HuH-7 (cell line): ENCODE measurements around the gene ADGRA3.
"Not testable (repeated sequence)": the region's sequence is repeated elsewhere in the genome, so short reads cannot be mapped to it uniquely, and the experiment has no call there.

ENCODE experiments used
- DNase-seq: peaks from one replicate; pipeline ENCODE4 v3.0.0; 2011; ENCODE audit warnings: low spot score

The ADGRA3 gene

DNA sequence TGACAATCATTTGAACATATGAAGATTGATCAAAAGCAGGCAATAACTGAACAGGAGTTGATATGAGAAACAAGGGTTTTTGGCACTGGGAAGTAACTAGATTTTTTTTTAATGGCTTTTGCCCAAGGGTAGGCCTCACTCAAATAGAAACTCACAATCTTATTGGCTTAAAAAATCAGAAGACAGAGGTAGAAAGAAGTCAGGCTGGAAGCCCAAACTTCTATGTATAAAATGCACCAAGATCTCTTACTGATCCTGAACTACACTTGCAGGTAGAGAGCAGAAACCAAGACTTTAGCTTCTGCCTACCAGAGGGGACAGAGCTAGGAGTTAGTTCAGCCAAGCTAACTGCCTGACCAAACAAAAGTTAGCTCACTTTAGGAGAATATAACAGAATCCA lies 74.9 kb downstream of the ADGRA3 start:
- no peak for DNase-seq

DNA sequence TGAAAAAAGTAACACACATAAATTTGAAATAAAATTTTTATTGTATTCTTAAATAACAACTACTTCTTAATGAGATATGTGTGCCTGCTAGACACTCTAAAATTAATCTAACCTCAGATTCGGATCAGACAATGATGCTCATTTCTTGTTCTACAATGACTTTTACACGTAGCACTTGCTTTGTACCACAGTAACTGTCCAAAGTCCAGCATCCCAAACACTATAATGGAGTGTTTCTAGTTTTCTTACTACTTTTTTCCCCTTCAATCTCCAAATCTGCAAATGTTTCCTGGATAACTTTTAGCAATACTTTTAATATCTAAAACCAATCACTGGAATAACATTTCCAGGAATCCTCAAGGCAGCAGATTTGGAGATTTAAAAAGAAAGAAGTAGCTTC lies 75.9 kb downstream of the ADGRA3 start:
- no peak for DNase-seq

DNA sequence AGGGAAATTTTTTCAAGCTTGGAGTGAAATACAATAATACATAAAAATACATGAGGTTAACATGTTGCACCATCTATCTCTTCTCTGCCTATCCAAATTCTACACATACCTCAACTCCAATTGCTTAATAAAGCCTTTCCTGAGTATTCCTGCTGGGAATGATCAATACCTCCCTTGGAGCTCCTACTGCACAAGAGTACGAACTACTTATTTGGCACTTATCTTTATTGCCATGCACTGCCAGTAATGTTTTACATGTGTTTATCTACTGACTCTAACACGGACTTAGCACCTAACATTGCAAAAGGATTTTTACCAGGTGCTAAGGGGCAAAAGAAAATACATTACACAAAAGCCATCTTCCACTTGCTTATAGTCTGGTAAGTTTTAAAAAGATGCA lies 80.2 kb downstream of the ADGRA3 start:
- peak; percentile 23 for DNase-seq

DNA sequence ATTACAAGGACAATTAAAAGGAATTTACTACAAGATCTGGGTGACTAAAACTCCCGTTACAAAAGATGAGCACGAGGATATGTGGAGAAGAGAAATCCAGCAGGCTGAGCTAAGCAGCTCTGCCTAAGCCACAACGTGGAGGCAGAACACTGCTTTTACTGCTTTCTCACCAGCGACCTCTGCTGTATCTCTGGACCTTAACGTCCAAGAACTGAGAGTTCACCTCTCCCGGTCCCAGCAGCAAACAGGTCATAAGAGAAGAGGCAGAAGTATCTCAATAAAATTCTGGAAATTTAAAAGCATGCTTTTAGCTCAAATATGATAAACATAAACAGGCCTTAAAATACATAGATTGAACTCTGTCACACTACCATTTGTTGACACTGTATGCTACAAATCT lies 81.0 kb downstream of the ADGRA3 start:
- peak; percentile 32 for DNase-seq

DNA sequence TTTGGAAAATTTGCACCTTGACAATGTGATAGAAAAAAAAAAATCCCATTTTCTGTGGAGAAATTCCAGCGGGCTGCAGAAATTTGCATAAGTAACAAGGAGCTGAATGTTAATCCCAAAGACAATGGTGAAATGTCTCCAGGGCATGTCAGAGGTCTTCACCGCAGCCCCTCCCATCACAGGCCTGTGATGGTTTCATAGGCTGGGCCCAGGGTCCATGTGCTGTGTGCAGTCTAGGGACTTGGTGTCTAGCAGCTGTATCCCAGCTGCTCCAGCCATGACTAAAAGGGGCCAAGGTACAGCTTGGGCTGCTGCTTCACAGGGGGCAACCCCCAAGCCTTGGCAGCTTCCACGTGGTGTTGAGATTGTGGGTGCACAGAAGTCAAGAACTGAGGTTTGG lies 85.2 kb downstream of the ADGRA3 start:
- no peak for DNase-seq

DNA sequence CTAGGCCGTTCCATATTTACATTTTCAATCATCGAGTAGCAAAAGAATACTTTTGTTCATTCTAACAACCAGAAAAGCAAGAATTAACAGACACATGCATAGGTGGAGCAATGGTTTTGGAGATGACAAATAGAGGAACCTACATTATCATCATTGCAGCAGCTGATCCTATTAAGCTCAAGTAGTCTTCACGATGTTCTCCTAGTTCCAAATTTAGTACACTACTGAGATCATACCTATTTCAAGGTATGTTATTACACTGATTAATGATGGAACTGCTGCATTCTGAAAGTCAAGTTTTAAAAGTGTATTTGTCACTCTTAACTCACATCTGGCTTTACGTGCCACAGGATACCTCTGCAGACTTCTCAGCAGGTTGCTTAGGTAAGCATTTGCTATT lies 87.4 kb downstream of the ADGRA3 start:
- no peak for DNase-seq

DNA sequence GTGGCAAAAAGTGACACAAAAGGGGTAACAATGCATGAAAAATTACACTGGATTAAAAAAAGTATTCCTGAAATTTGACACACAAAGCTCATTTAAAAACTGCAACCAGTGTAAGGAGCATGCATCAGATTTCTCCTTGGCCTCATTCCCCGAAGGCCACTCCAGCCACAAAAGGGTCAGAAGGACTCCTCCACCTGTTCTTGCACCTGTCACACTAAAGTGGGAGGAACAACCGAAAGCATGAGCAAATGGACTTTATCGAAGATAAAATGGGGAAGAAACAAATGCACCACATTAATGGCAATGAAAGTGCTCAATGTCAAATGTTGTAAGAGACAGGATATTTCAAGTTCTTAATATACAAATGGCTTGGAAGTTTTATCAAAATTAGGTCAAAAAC lies 88.2 kb downstream of the ADGRA3 start:
- no peak for DNase-seq

DNA sequence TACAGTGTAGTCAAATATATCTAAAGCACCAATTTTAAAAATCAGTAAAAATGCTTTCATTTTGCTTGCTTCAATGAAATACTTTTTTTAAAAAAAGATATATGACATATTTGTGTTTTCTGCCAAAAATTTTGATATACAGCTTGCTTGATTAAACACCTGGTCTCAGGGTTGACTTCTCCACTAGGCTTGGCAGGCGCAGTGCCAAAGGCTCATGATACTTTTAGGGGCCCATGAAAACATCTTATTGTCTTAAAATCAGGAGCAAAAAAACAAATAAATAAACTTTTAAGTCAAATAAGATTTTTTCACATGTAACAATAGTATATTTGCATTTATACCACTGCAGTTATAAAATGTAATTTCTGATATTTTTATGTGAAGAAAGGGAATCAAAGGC lies 95.6 kb downstream of the ADGRA3 start:
- no peak for DNase-seq

DNA sequence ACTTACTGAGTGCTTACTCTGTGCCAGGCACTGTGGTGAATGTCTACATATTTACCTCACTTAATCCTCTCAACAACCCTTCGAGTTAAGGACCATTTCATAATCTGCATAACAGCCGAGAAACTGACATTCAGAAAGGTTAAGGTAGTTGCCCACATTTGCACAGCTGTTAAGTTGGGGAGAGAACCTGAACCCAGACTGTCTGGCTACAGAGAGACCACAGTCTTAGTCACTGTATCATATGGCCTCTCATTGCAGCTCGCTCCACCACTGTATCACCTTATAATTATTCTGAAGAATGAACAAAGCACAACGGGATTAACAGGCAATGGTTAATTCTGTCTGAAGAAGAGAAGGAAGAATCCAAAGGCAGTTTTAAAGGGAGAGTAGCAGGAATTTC lies 98.5 kb downstream of the ADGRA3 start:
- DNase-seq: no peak

DNA sequence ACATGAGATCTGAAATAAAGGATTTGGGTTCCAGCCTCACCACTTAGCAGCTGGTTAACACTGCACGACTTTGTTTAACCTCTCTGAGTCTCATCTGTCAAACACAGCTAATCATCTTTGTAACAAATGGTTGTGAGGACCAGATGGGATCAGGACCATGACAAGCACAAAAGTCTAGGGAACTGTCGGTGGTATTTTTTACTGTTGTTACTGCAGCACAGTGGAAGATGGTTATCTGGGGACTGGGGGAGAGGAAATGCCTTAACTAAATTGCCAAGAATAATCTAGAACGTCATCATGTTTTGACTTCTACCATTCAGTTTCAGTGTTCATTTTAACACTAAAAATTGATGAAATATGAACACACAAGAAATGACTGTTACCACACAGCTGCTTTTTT lies 99.5 kb downstream of the ADGRA3 start:
- DNase-seq: no peak

DNA sequence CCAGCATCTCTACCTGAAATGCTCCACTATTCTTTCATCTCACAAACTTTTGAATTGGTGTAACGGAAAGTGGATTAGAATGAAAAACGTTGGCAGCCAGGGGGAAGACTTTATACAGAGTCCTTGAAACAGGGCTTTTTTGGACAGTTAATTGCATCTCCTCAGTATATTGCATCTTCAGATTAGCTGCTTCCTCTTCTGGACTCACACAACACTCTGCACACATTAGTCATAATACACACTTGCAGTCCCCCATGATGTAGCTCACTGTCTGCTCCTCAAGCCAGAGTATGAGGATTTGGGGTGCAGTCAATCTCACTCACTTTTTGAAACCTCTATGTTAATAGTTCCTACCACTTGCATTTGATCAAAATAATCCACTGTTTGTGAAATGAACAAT lies 101.0 kb downstream of the ADGRA3 start:
- no peak for DNase-seq

DNA sequence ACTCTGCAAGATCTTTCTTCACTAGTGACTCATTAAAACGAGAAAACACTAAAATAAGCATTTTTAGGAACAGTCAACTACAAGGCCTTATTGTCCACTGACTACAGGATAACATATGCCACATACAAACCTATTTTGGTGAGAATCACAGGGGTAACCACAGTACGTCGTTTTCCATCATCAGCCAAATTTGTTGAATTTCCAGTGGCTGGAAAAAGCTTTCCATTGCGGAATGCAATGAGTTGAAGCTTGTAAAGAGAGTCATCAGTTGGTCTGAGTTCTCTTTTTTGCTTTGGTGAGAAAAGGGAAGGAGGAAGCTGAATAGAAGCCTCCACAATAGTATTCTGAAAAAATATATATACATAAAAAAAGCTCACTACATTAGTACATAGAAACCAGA lies 102.4 kb downstream of the ADGRA3 start:
- DNase-seq: no peak

DNA sequence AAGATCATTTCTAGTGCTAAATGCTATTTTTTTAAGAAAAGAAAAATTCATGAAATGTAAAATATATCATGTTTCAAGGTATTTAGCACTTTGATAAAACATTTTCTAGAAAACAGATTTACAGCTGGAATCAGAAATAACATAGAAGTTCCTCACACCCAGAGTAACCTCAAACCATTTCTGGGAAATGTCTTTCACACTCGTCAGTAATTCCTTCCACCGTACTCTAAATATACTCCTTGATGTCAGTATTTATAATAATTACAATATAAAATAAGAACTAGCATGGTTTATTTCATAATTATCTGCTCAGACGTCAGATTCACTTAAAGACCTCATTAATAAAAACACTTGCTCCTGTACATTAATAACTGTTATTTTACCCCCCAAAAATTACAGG lies 103.9 kb downstream of the ADGRA3 start:
- DNase-seq: no peak

DNA sequence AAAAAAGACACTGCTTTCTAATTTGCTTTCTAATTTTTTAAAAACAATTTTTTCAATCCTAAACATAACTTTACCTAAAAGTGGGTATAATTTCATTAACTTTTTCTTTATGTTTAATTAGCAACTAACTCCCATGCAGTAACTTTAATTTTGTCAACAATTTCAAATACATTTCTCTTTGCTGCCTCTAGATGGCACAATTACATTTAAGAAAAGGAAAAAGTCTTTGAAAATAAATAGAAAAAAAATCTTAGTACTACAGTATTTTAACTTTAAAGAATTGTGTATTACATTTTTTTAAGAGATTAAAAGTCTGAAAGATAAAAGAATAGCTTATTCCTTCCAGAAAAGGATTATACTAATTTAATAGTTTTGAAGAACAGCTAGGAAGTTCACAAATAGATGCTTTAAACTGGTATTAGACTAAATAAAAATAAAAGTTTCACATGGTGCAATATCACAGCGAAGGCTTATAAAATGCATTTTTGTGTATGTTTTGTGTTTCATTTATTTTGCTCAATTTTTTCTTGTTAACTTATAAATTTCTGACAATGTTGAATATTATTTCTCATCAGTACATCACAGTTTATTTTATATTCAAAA lies 105.1 kb downstream of the ADGRA3 start:
- no peak for DNase-seq

DNA sequence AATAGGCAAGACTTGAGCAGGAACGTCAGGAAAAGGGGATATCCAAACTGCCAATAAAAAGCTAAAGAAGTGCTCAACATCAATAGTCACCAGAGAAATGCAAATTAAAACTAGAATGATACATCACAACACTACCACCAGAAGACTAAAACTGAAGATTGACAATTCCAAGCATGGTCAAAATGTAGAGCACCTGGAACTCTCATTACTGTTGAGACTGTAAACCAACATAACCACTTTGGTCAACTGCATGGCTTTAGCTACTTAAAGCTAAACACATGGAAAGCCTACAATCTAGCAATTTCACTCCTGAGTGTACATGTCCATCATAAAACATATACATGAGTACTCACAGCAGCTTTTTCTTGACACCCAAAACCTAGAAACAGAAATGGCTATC lies 107.4 kb downstream of the ADGRA3 start:
- DNase-seq: no peak

DNA sequence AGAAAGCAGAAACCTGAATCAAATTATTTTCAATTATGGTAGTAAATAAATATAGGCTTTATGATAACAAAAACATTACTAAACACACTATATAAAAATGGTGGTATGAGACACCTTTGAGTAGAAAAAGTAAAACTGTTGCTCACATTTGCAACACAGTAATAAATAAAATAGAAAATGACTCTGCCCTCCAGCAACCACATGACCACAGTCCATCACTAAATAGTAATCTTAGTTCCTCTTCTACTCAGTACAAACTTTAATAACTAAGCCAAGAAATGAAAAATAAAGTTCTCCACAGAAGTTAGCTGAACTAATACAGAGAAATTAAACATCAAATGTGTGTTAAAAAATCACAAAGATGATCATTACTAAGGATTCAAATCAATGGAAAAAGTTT lies 108.5 kb downstream of the ADGRA3 start:
- no peak for DNase-seq

DNA sequence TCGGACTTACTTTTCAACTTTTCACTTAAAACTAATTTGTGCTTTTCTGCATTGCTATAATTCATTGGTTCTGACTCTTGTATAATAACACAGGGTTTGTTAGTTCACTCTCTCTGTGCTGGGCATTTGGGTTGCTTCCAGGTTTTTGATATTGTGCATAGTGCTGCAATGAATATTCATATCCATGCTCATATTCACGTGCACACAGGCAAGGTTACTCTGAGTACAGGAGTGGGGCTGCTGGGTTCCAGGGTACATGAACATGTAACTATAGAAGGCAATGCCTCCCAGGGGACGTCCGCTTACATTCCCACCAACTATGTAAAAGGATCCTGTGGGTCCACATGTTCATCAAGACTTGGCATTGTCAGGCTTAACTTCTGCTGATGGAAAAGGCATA lies 117.2 kb downstream of the ADGRA3 start:
- DNase-seq: no peak

DNA sequence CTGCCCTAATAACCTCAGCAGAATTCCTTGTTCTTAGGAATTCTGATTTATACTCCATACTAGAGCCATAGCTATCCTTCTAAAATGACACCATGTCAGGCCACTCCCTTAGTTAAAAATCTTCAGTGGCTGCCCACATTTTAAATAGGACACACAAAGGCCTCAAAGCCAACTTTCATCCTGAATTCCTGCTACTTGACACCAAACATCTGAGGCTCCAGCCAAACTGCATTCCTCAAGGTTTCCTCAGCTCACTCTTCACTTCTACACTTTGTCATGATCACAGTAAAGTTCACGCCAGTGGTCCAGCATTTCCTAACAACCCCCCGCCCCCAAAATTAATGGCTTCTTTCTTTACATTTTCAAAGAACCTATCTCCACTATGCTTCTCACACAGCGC lies 124.3 kb downstream of the ADGRA3 start:
- no peak for DNase-seq

DNA sequence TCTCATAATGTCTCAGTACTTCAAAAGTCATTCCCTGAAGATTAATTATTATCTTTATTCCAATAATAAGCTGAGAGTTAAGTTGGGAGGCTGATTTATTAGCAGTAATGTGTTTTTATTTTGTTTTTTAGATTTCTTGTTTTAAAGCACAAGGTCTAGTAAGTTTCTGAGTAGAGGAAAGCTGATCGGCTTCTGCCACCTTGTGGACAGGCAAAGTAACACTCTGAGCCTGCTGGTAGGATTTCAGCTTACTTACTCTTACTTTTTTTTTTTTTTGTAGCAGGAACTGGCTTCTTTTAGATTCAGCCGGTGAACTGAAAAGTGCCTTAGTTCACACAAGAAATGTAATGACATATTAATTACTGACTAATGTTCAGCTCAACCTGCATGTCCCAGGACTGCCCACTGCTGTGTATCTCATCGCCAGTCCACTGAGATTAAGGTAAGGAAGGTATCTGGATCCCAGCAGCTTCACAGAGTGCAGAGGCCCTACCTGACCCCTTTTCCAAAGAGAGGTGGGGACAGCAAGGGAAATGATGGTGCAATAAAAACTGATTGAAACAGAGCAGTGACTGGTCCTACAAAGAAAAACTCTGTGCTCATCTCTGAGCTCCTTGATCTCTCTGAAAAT lies 126.5 kb downstream of the ADGRA3 start:
- DNase-seq: peak; percentile 40

DNA sequence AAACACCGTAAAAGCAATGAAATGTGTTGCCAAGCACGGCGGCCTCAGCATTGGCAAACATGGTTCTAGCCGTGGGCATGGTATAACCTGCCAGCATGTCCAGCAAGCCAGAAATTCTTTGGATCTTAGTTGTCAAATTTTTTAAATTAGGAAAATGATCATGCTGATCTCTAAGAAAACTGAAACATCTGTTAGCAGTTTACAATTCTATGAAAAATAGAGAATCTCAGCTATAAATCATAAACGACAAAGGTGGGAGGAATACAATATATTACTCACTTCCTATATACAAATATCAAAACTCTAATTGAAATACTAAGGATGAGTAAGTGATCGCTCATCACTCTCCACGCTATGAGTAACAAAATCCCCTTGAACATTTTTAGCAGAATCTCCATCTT lies 130.3 kb downstream of the ADGRA3 start:
- no peak for DNase-seq

DNA sequence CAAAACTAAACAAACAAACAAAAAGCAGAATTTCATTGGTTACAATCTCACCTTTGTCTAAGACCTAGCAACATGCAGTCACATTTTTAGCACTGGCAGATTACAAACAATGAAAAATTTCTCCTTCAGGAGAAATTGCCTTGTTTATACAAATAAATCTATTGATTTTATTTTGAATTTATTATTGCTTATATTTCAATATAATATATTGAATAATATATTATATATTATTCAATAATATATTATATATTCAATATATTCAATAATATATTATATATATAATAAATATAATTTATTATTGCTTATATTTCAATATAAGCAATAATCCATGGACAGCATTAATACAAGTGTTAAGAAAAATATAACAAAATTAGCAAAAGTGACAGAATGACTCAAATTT lies 131.7 kb downstream of the ADGRA3 start:
- DNase-seq: no peak

DNA sequence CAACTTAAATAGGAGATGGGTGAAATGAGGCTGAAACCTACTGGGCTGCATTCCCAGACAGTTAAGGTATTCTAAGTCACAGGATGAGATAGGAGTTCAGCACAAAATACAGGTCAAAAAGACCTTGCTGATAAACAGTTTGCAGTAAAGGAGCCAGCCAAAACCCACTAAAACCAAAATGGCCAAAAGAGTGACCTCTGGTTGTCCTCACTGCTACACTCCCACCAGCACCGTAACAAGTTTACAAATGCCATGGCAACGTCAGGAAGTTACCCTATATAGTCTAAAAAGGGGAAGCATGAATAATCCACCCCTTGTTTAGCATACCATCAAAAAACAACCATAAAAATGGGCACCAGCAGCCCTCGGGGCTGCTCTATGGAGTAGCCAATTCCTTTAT lies 133.7 kb downstream of the ADGRA3 start:
- DNase-seq: not testable (repeated sequence)

DNA sequence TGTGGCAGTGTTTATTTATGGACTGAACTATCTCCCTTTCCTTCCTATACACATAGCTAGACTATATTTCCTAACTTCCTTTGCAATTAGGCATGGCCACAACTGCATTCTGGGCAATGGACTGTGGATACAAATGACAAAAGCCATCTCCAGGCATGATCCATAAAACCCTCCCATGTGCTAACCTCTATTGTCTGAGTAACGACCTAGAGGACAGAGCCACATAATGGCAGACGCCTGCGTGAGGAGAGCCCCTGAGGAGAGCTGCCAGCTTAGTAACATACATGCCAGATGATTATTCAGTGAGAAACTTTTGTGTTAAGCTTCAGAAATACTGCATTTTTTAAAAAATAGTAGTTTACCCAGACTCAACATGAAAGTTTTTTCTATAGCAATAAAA lies 142.9 kb downstream of the ADGRA3 start:
- no peak for DNase-seq

DNA sequence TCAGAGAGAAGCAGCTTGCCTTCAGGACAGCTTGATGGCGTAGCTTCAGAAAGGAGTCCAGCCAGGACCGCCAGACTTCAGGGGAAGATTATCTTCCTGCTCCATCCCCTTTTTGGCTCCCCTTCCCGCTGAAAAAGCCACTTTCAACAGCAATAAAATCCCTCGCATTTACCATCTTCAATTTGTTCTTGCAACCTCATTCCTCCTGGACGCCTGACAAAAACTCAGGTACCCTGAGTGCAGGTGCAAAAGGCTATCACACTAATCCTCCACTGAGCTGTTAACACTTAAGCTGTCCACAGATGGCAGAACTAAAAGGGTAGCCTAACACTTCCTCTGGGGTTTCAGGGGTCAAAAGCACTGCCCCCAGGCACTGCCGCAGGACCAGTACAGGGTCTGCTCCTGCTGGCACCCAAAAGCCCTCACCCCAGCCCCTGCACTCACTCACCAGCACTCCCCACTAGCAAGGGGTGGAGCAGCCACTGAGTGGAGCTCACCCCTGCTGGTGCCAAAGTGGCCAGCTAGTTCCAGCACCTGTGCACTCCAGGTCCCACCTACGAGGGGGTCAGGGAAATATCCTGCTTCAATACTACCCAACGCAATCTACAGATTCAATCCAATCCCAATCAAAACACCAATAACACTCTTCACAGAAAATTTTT lies 145.8 kb downstream of the ADGRA3 start:
- DNase-seq: no peak
